SK-MEL-5 (cell line): Measurements from ENCODE around the gene XCR1. TPM values are rescaled to one million over a fixed set of nuclear protein-coding genes. Genes with fewer than 3 reads are reported as not detected.
"Not testable (repeated sequence)": the region's sequence is repeated elsewhere in the genome, so short reads cannot be mapped to it uniquely, and the experiment has no call there.

Source experiments
- DNase-seq: peaks from one replicate; pipeline ENCODE4 v3.0.0-alpha.2; 2016; ENCODE audit warnings: low read depth, low spot score
- in situ Hi-C: cut with HindIII; loops from 2 replicates; pipeline ENCODE4 v1.10.0; 2016; ENCODE audit warnings: low sequenced_read_pairs, high pct_unique_total_duplicates, low pct_unique_long_range_greater_than_20kb
- total RNA-seq: library from RNA; depleted of rRNA; stranded (reverse); fragments of >200 nt; shearing (Covaris generic); gene quantifications from 2 replicates; pipeline ENCODE4 v1.2.3, GENCODE V29; 2014

Gene XCR1
- total RNA-seq, 1 experiment from 2014 or later: not detected

DNA sequence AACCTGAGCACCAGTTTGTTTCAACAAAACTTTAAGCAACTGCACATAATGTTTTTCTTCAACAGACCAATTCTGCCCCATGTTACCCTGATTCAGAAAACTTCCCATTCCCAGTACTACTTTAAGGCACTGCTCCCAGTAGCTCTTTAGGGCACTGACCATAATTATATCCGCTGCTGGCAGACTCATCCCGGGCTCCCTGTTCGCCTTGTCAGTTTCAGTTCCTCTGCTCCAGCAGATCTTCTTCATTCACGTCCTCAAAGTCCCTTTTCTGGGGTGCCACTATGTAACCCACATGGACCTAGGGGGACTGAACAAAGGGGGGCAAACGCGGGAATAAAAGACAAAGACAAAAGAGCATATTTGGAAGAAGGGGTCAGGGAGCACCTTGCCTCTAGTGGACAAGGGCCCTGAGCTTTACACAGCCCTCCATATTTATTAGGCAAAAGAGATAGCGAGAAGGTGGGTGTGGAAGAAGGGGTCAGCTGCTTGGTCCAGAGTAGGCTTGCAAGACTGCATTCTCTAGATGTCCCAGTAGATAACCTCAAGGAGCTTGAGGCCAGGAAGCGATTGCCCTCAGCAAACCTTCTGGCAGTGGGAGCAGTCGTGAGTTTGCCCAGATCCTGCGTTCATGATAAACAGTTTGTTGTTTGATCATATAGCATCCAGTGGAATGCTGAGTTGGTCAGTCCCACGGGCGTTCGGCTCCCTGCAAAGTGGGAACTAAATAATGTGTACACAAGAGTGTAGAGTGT, 26.7 kb upstream of the XCR1 start:
- in situ Hi-C loops, DNase-seq: not testable (repeated sequence)

DNA sequence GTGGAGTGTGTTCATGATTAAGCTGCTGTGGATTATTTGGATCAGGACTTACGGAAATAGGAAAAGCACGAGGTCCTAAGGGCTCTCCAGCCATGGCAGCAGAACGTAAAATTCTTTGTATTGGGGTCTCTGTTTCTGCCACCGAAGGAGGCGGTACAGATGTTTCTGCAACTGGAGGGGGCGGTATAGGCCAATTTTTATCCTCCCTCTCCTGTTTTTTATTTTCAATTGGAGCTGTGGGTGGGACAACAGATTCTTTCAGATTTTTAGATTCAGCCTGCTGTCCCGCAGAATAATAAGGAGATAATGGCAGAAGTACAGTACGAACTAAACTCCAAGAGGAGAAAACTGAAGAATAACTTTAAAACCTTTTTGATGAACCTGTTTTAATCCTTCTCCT, 26.0 kb upstream of the XCR1 start:
- DNase-seq, in situ Hi-C loops: not testable (repeated sequence)

DNA sequence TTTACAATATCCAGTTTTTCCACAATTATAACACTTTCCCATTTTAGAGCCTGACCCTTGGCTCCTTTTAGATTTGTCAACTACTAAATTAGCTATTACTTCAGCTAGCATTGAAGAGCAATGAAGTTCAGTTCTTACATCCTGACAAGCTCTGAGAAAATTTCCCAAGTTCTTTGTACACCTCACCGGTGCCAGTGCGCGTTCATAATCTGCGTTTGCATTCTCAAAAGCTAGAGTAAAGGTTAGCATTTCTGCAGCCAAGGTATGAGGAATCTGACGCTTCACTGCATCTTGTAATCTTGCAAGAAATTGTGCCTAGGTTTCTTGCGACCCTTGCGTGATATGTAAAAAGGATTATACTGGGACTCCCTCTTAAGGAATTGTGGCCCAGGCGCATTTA, 25.2 kb upstream of the XCR1 start:
- no peak for DNase-seq
- in situ Hi-C loops: no loop called here

DNA sequence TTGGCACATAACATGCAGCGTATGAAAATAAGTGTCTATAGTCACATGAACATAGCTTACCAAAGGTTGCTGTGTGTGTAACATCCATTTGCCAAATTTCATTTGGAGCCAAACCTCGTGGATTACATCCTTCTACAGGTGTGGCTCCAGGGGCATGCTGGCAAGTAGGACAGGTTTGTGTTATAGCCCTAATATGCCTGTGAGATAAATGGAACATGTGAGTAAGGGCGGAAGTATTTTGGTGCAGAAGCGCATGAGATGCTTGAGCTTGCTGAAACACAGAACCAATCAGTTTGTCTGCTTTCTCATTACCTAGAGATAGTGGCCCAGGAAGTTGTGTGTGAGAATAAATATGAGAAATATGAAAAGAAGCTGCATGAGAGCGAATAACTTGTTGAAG, 21.8 kb upstream of the XCR1 start:
- no peak for DNase-seq

DNA sequence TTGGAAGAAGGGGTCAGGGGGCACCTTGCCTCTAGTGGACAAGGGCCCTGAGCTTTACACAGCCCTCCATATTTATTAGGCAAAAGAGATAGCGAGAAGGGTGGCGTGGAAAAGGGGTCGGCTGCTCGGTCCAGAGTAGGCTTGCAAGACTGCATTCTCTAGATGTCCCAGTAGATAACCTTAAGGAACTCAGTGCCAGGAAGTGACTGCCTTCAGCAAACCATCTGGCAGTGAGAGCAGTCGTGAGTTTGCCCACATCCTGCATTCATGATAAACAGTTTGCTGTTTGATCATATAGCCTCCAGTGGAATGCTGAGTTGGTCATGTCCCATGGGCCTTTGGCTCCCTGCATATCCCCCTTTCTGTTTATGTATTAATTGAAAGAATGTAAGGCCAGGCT, 18.9 kb upstream of the XCR1 start:
- in situ Hi-C loops: not testable (repeated sequence)
- DNase-seq: peak; percentile 30

More for the DNA sequence above, 21.8 kb upstream of the XCR1 start:
- in situ Hi-C loops: no loop called here

DNA sequence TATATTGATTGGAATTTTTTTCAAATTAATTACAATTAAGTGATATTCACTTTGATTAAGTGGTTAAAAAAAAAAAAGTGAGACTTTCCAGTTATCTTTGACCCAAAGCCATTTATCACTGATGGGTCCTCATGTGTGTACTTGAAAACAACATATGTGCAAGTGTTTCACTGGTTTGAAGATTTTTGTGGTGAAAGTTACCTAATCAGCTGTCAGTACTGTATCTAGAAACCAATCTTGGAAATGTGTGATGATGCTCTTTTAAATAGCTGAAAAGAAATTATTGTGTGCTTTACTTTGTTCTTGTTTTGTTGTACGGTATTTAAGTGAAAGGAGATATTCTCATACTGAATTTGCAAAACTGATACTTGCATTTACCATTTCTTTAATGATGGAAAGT, 11.6 kb upstream of the XCR1 start:
- DNase-seq: no peak
- in situ Hi-C loops: no loop called here

DNA sequence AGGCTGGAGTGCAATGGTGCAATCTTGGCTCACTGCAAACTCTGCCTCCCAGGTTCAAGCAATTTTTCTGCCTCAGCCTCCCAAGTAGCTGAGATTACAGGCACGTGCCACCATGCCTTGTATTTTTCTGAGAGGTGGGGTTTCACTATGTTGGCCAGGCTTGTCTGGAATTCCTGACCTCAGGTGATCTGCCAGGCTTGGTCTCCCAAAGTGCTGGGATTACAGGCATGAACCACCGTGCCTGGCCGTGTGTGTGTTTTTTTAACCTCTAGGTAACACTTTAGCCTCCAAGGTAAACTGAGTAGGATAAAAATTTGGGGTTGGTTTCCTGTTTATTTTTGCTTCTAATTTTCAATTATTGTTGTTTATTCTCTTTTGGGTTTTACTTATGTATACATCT, 10.8 kb upstream of the XCR1 start:
- in situ Hi-C loops, DNase-seq: not testable (repeated sequence)

DNA sequence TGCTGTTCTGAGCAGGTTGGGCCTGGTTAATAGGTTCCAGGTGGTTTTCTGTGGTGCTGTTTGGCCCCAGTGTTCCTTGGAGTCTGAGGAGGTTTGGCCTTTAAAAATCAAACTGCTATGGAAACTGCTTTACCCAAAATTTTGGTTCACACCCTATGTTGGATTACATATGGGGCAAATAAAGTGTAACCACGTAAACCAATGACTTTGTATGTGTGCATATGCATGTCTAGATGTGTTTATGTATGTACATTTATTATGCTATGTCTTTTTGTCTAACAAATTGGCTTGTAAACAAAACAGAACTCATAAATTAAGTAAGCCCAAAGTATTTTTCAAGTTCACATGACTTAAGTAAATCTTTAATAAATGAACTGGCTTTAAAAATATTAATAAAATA, 8.9 kb upstream of the XCR1 start:
- in situ Hi-C loops: no loop called here

DNA sequence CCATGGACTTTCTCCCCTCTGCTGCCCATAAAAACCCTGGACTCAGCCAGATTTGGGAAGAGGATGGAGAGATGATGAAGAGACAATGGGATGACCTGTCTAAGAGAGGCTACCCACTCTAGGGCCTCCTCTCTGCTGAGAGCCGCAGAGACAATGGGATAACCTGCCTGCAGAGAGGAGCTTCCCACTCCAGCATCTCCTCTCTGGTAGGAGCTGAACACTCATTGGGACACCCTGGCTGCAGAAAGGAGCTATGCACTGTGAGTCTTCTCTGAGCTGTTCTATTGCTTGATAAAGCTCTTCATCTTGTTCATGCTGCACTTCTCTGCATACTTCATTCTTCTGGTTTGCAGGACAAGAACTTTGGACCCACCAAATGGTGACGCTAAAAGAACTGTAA, 4.5 kb upstream of the XCR1 start:
- DNase-seq: no peak

More for the DNA sequence above, 8.9 kb upstream of the XCR1 start:
- DNase-seq: no peak

DNA sequence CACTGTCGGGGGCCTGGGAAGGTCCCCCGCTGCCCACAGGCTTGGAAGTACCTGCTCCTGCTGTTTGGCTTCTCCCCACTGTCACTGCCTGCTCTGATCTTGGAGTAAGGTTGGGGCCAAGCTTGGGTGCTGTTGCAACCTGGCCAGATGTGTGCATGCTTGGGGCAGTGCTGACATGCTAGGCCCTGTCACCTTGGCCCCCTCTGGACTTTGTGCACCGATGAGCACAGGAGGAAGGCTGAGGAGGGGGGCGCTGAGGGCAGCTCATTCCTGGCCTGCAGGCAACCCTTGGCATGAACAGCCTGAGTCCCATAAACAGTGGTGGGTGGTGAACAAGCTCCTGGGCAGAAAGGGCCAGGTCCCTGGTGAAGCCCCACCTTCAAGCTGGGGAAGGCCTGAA, 4.0 kb upstream of the XCR1 start:
- no peak for DNase-seq
- in situ Hi-C loops: no loop called here

More for the DNA sequence above, 4.5 kb upstream of the XCR1 start:
- in situ Hi-C loops: no loop called here

DNA sequence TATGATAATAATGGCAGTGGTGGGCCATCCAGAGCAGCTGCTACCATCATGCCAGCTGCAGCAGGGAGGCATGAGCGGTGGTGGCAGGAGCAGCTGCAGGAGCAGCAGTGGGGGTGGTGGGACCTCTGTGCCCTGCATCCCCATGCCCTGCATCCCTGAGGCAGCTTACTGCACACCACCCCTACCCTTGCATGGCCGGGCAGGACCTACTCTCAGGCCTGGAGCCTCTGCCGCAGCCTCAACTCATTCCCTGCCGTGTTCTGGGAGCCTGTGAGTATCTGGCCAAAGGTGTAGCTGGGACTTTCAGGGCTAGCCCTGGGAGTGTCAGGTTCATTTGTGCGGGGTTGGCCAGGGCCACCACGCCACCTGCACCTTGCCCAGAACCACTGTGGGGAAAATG, 3.3 kb upstream of the XCR1 start:
- in situ Hi-C loops: no loop called here
- DNase-seq: no peak

DNA sequence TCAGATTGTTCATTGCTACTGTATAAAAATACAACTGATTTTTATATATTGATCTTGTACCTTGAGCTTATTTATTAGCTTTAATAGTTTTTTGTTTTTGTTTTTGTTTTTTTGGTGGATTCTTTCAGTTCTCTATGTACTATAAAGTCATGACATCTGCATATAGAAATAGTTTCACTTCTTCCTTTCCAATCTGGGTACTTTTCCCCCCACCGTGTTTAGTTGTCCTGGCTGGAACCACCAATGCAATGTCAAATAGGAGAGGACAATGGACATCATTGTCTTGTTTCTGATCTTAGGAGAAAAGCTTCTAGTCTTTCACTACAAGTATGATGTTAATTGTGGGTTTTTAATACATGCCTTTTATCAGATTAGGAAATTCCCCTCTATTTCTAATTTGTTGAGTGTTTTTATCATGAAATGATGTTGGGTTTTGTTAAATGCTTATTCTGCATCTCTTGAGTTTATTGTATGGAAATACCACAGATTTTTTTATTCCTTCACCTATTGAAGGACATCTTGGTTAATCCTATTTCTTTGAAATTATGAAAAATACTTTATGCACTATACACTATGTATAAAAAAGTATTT, 2.8 kb upstream of the XCR1 start:
- in situ Hi-C loops: no loop called here

DNA sequence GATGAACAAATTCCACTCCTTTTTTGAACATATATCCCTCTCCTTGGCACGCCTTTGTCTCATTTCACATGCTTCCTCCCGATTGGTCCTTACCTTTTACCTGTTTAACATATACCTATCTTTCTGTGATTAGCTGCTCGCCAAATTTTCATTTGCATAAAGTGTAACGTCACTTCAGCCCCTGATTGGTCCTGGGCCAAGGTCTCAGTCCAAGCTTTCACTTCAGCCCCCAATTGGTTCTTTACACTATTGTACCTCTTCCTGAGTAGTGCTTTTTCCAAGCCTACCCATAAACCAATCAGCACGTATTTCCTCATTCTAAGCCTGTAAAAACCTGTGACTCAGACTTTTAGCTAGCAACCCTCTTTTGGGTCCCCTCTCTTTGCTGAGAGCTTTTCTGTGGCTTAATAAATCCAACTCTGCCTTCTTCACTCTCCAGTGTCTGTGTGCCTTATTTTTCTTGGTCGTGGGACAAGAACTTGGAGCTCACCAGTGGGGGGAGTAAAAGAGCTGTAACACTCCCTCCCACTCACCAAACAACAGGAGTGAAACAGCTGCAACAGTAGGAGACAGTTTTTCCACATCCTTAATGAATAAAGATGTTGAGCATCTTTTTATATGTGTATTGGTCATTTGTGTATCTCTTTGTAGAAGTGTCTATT, 584 bp upstream of the XCR1 start:
- DNase-seq: peak; percentile 19
- in situ Hi-C loops: no loop called here

More for the DNA sequence above, 2.8 kb upstream of the XCR1 start:
- peak; percentile 8 for DNase-seq

DNA sequence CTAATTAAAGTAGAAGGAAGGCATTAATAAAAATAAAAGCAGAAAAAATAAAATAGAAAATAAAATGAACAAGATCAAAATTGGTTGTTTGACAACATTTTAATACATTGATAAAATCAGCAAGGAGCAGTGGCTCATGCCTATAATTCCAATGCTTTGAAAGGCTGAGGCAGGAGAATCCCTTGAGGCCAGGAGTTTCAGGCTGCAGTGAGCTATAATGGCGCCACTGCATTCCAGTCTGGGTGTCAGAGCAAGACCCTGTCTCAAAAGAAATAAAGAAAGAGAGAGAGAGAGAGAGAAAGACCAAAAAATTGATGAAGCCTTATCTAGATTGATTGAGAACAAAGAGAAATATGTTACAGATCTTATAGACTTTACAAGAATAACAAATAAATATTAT, 2.1 kb downstream of the XCR1 start:
- in situ Hi-C loops: no loop called here
- DNase-seq: no peak

DNA sequence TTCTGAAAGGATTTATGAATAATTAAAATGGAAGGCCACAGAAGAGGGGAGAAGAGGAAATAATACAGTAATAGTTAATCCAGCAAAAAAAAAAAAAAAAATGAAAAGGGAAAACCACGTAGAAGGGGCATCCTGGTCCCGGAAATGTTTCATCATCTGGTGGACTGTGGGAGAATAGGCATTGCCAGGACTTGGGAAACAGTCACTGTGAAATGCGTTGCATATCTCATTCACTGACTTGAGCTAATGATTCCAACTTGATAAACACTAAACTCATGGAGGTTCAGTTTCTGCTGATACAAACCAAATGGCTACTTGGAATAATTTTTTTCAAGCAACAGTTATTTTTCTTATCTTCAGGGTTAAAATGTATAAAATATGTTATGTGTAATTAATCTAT, 3.2 kb downstream of the XCR1 start:
- in situ Hi-C loops: no loop called here
- DNase-seq: no peak

DNA sequence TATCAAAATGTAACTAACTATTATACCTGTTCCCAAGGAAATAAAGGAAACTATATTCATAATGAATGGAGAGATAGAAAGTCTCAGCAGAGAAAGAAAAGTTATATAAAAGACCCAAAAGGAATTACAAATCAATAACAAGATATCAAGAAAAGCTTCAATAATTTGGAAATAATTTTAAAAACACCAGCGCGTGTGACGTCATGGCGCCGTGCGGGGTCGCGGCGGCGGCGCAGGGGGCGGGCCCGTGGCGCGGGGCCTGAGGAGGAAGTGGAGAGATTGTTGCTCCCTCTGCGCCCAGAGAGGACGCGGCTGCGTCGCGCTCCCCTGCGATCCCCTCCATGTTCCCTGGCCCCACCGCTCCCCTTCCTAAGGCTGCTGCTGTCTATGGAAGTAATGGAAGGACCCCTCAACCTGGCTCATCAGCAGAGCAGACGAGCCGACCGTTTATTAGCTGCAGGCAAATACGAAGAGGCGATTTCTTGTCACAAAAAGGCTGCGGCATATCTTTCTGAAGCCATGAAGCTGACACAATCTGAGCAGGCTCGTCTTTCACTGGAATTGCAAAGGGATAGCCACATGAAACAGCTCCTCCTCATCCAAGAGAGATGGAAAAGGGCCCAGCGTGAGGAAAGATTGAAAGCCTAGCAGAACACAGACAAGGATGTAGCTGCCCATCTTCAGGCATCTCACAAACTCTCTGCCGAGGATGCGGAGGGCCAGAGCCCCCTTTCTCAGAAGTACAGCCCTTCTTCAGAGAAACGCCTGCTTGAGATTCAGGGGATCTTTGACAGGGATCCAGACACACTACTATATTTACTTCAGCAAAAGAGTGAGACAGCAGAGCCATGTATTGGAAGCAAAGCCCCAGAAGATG, 4.1 kb downstream of the XCR1 start:
- in situ Hi-C loops: no loop called here
- no peak for DNase-seq

DNA sequence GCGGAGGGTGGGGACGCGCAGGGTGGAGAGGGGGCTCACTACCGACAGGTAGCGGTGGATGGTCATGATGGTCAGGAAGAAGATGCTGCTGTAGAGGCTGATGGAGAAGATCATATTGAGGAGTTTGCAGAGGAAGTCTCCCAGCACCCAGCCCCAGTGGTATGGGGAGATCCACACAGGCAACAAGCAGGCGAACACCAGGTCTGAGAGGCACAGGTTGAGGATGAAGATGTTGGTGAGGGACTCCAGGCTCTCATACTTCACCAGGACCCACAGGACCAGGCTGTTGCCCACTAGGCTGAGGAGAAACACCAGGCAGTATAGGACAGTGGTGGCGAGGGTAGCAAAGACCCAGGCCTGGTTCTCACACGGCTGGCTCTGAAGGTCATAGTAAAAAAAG, 5.8 kb downstream of the XCR1 start:
- DNase-seq: no peak
- in situ Hi-C loops: no loop called here
